Ishikawa (cell line): ENCODE measurements around the gene NELL1.

Source experiments
- CEBPB ChIP-seq: IDR thresholded peaks from 2 replicates; pipeline ENCODE4 v1.6.1; 2012
- CREB1 ChIP-seq: IDR thresholded peaks from 2 replicates; pipeline ENCODE4 v1.6.1; 2012; ENCODE audit warnings: low read depth
- EGR1 ChIP-seq: IDR thresholded peaks from 2 replicates; pipeline ENCODE4 v1.6.1; 2012
- EP300 ChIP-seq: IDR thresholded peaks from 2 replicates; pipeline ENCODE4 v1.6.1; 2012; ENCODE audit warnings: borderline replicate concordance
- FOXM1 ChIP-seq: IDR thresholded peaks from 2 replicates; pipeline ENCODE4 v1.6.1; 2012; ENCODE audit warnings: low read depth, borderline replicate concordance
- NFIC ChIP-seq: IDR thresholded peaks from 2 replicates; pipeline ENCODE4 v1.6.1; 2012
- RAD21 ChIP-seq: IDR thresholded peaks from 2 replicates; pipeline ENCODE4 v1.6.1; 2012; ENCODE audit warnings: low read depth
- TAF1 ChIP-seq: IDR thresholded peaks from 2 replicates; pipeline ENCODE4 v1.6.1; 2012; ENCODE audit warnings: low read depth, mild to moderate bottlenecking
- TCF12 ChIP-seq: IDR thresholded peaks from 2 replicates; pipeline ENCODE4 v1.6.1; 2012; ENCODE audit warnings: low read depth
- TEAD4 ChIP-seq: IDR thresholded peaks from 2 replicates; pipeline ENCODE4 v1.6.1; 2012
- YY1 ChIP-seq: IDR thresholded peaks from 2 replicates; pipeline ENCODE4 v1.6.1; 2012; ENCODE audit warnings: low read depth
- ZBTB7A ChIP-seq: IDR thresholded peaks from 2 replicates; pipeline ENCODE4 v1.6.1; 2012; ENCODE audit warnings: low read depth
- TF ChIP-seq, protein P1 (sequence below): IDR thresholded peaks from 2 replicates; pipeline ENCODE4 v1.6.1; 2012; ENCODE audit warnings: low read depth, mild to moderate bottlenecking
- TF ChIP-seq, protein P2 (sequence below): IDR thresholded peaks from 2 replicates; pipeline ENCODE4 v1.6.1; 2012
- TF ChIP-seq, protein P3 (sequence below): IDR thresholded peaks from 2 replicates; pipeline ENCODE4 v1.6.1; 2012

The NELL1 gene

DNA sequence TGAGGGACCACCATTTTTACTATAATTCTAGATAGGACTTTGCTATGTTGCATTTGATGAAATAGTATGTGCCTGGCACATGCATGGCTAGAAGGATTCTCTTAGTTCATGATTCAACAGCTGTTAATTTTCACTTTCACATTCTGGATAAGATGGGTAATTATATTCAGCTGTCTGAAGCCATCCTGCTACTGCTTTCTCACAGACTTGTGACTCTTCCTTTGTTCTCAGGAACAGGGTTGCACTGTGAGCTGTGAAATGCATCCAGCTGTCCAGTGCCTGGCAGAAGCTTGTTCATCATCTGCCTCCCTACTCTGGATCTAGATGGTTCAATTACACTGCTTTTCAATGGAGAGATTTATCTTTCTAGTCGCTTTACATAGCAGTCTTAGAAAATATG, 913.4 kb downstream of the NELL1 start:
- TF ChIP-seq, protein P1, sequence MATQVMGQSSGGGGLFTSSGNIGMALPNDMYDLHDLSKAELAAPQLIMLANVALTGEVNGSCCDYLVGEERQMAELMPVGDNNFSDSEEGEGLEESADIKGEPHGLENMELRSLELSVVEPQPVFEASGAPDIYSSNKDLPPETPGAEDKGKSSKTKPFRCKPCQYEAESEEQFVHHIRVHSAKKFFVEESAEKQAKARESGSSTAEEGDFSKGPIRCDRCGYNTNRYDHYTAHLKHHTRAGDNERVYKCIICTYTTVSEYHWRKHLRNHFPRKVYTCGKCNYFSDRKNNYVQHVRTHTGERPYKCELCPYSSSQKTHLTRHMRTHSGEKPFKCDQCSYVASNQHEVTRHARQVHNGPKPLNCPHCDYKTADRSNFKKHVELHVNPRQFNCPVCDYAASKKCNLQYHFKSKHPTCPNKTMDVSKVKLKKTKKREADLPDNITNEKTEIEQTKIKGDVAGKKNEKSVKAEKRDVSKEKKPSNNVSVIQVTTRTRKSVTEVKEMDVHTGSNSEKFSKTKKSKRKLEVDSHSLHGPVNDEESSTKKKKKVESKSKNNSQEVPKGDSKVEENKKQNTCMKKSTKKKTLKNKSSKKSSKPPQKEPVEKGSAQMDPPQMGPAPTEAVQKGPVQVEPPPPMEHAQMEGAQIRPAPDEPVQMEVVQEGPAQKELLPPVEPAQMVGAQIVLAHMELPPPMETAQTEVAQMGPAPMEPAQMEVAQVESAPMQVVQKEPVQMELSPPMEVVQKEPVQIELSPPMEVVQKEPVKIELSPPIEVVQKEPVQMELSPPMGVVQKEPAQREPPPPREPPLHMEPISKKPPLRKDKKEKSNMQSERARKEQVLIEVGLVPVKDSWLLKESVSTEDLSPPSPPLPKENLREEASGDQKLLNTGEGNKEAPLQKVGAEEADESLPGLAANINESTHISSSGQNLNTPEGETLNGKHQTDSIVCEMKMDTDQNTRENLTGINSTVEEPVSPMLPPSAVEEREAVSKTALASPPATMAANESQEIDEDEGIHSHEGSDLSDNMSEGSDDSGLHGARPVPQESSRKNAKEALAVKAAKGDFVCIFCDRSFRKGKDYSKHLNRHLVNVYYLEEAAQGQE, result no peak
- TF ChIP-seq CREB1 (no peak), EP300 (no peak), NFIC (no peak), TCF12 (no peak), TAF1 (no peak)
- TF ChIP-seq, protein P2, sequence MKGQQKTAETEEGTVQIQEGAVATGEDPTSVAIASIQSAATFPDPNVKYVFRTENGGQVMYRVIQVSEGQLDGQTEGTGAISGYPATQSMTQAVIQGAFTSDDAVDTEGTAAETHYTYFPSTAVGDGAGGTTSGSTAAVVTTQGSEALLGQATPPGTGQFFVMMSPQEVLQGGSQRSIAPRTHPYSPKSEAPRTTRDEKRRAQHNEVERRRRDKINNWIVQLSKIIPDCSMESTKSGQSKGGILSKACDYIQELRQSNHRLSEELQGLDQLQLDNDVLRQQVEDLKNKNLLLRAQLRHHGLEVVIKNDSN, result no peak

DNA sequence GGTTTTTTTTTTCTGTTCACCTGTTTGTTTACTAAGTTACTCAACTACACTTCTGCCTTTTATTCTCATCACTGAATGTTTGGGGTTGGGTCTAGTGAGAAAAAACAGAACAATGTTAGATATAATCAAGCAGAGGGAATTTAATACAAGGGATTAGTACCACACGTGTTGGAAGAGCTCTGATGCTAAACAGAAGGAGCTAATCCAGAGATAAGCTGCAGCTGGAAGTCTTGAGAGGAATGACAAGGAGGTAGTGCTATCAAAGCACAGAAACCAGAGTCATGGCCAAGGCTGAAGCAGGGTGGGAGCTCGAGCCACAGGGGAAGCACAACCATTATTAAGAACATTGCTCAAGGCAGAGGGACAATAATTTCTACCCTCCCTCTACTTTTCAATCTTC, 919.4 kb downstream of the NELL1 start:
- TF ChIP-seq YY1, result no peak
- no peak for TF ChIP-seq NFIC
- no peak for TF ChIP-seq CEBPB
- TF ChIP-seq ZBTB7A, result no peak
- TF ChIP-seq, protein P1, result no peak
- no peak for TF ChIP-seq EGR1
- TF ChIP-seq, protein P3, sequence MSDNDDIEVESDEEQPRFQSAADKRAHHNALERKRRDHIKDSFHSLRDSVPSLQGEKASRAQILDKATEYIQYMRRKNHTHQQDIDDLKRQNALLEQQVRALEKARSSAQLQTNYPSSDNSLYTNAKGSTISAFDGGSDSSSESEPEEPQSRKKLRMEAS, result no peak
- no peak for TF ChIP-seq CREB1
- TF ChIP-seq RAD21, result no peak
- TF ChIP-seq, protein P2, result no peak
- no peak for TF ChIP-seq TAF1
- TF ChIP-seq TCF12, result no peak
- TF ChIP-seq FOXM1, result no peak
- TF ChIP-seq EP300, result no peak
- no peak for TF ChIP-seq TEAD4

DNA sequence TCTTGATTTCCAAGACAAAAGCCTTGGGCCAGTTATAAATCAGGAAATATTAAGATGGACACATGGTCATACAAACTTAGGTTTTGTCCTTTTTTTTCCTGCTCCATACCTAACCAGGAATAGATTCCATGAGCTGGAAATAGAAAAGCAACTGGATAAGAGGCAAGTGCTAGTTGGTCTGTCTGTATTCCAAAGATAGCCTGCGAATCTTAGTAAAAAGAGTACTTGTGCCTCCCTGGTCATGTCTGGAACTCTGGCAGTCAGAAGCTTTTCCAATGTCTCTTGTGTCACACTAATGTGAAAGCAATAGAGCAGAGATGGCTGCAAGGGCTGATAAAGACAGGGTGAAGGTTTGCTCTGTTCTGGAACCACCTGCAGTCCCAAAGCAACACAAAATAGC, 933.3 kb downstream of the NELL1 start:
- no peak for TF ChIP-seq EP300
- no peak for TF ChIP-seq TCF12
- TF ChIP-seq EGR1, result no peak
- TF ChIP-seq ZBTB7A, result no peak
- no peak for TF ChIP-seq CREB1
- TF ChIP-seq, protein P3, result no peak
- TF ChIP-seq NFIC, result no peak
- TF ChIP-seq TEAD4, result no peak
- TF ChIP-seq, protein P1, result no peak
- TF ChIP-seq CEBPB, result no peak
- TF ChIP-seq TAF1, result no peak
- no peak for TF ChIP-seq RAD21
- TF ChIP-seq, protein P2, result no peak

DNA sequence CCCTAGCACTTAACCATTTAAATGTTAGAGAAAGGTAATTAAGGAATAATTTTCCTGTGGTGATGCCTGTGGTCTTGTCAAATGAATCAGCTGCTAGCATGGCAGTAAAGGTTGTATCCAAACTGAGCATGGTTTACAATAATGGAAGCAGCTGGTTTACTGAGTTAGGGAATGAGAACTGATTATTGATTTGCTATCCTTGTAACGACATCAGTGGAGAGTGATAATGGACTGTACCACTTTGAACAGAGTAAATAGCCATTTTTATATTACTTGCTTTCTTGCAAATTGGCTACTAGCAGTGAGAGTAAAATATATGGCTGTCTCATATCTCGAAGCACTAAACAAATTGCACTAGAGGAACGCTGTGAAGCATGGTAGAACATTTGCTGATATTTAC, 934.5 kb downstream of the NELL1 start:
- TF ChIP-seq TEAD4, result no peak
- no peak for TF ChIP-seq TAF1
- TF ChIP-seq CEBPB, result no peak
- TF ChIP-seq EP300, result no peak
- TF ChIP-seq FOXM1, result no peak
- no peak for TF ChIP-seq TCF12
- TF ChIP-seq CREB1, result no peak
- TF ChIP-seq NFIC, result no peak
- TF ChIP-seq RAD21, result no peak
- no peak for TF ChIP-seq ZBTB7A
- TF ChIP-seq, protein P1, result no peak
- TF ChIP-seq, protein P2, result no peak
